ENCODE measurements around the gene MUS81. TPM values are rescaled to one million over a fixed set of nuclear protein-coding genes. Genes with fewer than 3 reads are reported as not detected.
A peak's percentile ranks its signal among the peaks of the same experiment; 100 is the strongest.

Gene MUS81
- total and polyA plus RNA-seq, 2 donors (not counting 3 experiments of a cell fraction or from before 2014, with no cell fraction given) = 57.9 to 76.9 TPM

GRCh38 chr11:65855927-65856363 lies 4.3 kb upstream of the MUS81 start:
- FAIRE-seq (peak; percentile 62), DNase-seq (ENCODE audit: low read depth, low spot score) (no peak)
- Histone ChIP-seq H3K4me2 (ENCODE audit: insufficient read depth, low read length) (peak overlapping the region; percentile 90), H3K4me3 (replicated peaks in 1 of 3; ENCODE audit: insufficient read depth in 1 of 3, low read depth in 1 of 3, low read length in 3 of 3) (peak overlapping the region in 2 of 3 experiments; percentile 85), H4K20me1 (replicated peaks; ENCODE audit: control insufficient read depth, extremely low read depth, insufficient read depth, low read length) (peaks cover 9% of the 10 kb centered on the region), H2AFZ (ENCODE audit: low read depth, low read length) (no peak overlapping the region), H3K27ac (ENCODE audit: insufficient read depth, low read depth, low read length) (no peak overlapping the region), H3K4me1 (ENCODE audit: control insufficient read depth, extremely low read depth, insufficient read depth, low read length) (peaks cover 29% of the 10 kb centered on the region), H3K9ac (replicated peaks; ENCODE audit: extremely low read depth, insufficient read depth, low read length) (peak overlapping the region; percentile 83), H3K36me3 (ENCODE audit: control insufficient read depth in 2 of 2, extremely low read depth in 1 of 2, insufficient read depth in 2 of 2, low read length in 2 of 2) (peaks cover 36 to 44% of the 10 kb centered on the region in 2 experiments), H3K27me3 (ENCODE audit: control insufficient read depth in 2 of 2, insufficient read depth in 2 of 2, low read length in 2 of 2) (no peaks in the 10 kb centered on the region), H3K79me2 (ENCODE audit: control insufficient read depth, insufficient read depth, low read length) (peaks cover 52% of the 10 kb centered on the region), H3K9me1 (replicated peaks; ENCODE audit: control insufficient read depth, extremely low read depth, insufficient read depth, low read length) (no peaks in the 10 kb centered on the region), H3K9me3 (replicated peaks; ENCODE audit: control insufficient read depth, insufficient read depth, low read length) (no peaks in the 10 kb centered on the region)
- CTCF ChIA-PET = no interaction called here
- BruUV-seq (replicated peaks) = no TSS peak
- TF ChIP-seq GATA2 (IDR thresholded peaks at IDR 0.05; ENCODE audit: insufficient read depth, insufficient read length, low read depth, low read length) (no peak), POLR2A (IDR thresholded peaks at IDR 0.05; ENCODE audit: low read depth, low read length) (no peak), CTCF (IDR thresholded peaks at IDR 0.05; ENCODE audit: extremely low read depth in 1 of 2, insufficient read depth in 1 of 2, low read depth in 1 of 2, low read length in 2 of 2) (no peak), JUN (IDR thresholded peaks at IDR 0.05; ENCODE audit: borderline replicate concordance, insufficient read depth, insufficient read length, low read depth) (no peak), EZH2 (IDR thresholded peaks at IDR 0.05; ENCODE audit: borderline replicate concordance, low read depth, low read length, severe bottlenecking) (no peak), MYC (IDR thresholded peaks at IDR 0.05; ENCODE audit: low read depth, low read length) (no peak), FOS (IDR thresholded peaks at IDR 0.05; ENCODE audit: borderline replicate concordance, insufficient read depth, low read length) (no peak), POLR2AphosphoS5 (IDR thresholded peaks at IDR 0.05; ENCODE audit: insufficient read depth, low read depth, low read length) (no peak), MAX (IDR thresholded peaks at IDR 0.05; ENCODE audit: insufficient read depth, insufficient read length) (no peak)
- intact Hi-C loops (cut with micrococcal nuclease) = no loop called here
- dilution Hi-C loops (cut with MboI; ENCODE audit: extremely low pct_ligation_motif_present, low sequenced_read_pairs) = no loop called here
- POLR2A ChIA-PET = no interaction called here

All from endothelial cell of umbilical vein (primary cell).